Progenitor cell of endocrine pancreas (in vitro differentiated cells): Measurements from ENCODE around the gene DPP7. TPM values are rescaled to one million over a fixed set of nuclear protein-coding genes. Genes with fewer than 3 reads are reported as not detected.

Experiments used
- DNase-seq: peaks from one replicate; pipeline ENCODE4 v3.0.0; 2021; ENCODE audit warnings: low spot score; ENCODE audit not compliant: unreplicated experiment
- H3K27ac Mint-ChIP-seq: 2 replicates; pipeline ENCODE4 v1.8.0; 2021; ENCODE audit warnings: mild to moderate bottlenecking, moderate library complexity, mixed read lengths
- H3K27me3 Mint-ChIP-seq: 2 replicates; pipeline ENCODE4 v1.8.0; 2021; ENCODE audit warnings: mixed read lengths
- H3K36me3 Mint-ChIP-seq: 2 replicates; pipeline ENCODE4 v1.8.0; 2022; ENCODE audit warnings: mixed read lengths; ENCODE audit not compliant: insufficient read depth
- H3K4me1 Mint-ChIP-seq: 2 replicates; pipeline ENCODE4 v1.8.0; 2021; ENCODE audit warnings: low read depth, mixed read lengths
- H3K4me3 Mint-ChIP-seq: 2 replicates; pipeline ENCODE4 v1.8.0; 2021; ENCODE audit warnings: low read depth, mild to moderate bottlenecking, moderate library complexity, mixed read lengths
- H3K9me3 Mint-ChIP-seq: 2 replicates; pipeline ENCODE4 v1.8.0; 2021; ENCODE audit warnings: low read depth, mixed read lengths
- CTCF ChIP-seq: fragments of 200-600 bp; sonication (generic); IDR thresholded peaks from one replicate; pipeline ENCODE4 v1.5.0; 2021; ENCODE audit warnings: antibody characterized with exemption, mild to moderate bottlenecking; ENCODE audit not compliant: unreplicated experiment
- total RNA-seq: library from RNA; stranded (reverse); gene quantifications from 2 replicates; pipeline ENCODE4 v1.2.1, GENCODE V29; 2021

DPP7 gene
- total RNA-seq, 1 donor from 2014 or later = 39.2 TPM

GRCh38 chr9:137080260-137081122 is 34.0 kb downstream of the DPP7 start:
- Mint-ChIP-seq H3K36me3 (no peaks in the 10 kb centered on the region), H3K4me1 (no peaks in the 10 kb centered on the region), H3K4me3 (no peak overlapping the region), H3K9me3 (no peaks in the 10 kb centered on the region), H3K27me3 (peaks cover 47% of the 10 kb centered on the region), H3K27ac (no peak overlapping the region)
- no peak for DNase-seq
- no peak for TF ChIP-seq CTCF

GRCh38 chr9:137079401-137079787 is 35.1 kb downstream of the DPP7 start:
- DNase-seq = no peak
- no peaks in the 10 kb centered on the region for H3K9me3 Mint-ChIP-seq
- no peaks in the 10 kb centered on the region for H3K4me1 Mint-ChIP-seq
- H3K36me3 Mint-ChIP-seq = no peaks in the 10 kb centered on the region
- no peak overlapping the region for H3K27ac Mint-ChIP-seq
- H3K27me3 Mint-ChIP-seq = peaks cover 55% of the 10 kb centered on the region
- no peak for TF ChIP-seq CTCF
- no peak overlapping the region for H3K4me3 Mint-ChIP-seq

GRCh38 chr9:137078701-137079400 is 35.7 kb downstream of the DPP7 start:
- Mint-ChIP-seq H3K36me3 (no peaks in the 10 kb centered on the region), H3K4me3 (peak overlapping the region; percentile 47), H3K9me3 (no peaks in the 10 kb centered on the region), H3K27ac (no peak overlapping the region), H3K27me3 (peaks cover 57% of the 10 kb centered on the region), H3K4me1 (no peaks in the 10 kb centered on the region)
- no peak for DNase-seq
- TF ChIP-seq CTCF = no peak

- DNase-seq = no peak
- H3K9me3 Mint-ChIP-seq = no peaks in the 10 kb centered on the region
- no peaks in the 10 kb centered on the region for H3K4me1 Mint-ChIP-seq
- peak overlapping the region; percentile 47 for H3K4me3 Mint-ChIP-seq
- no peak for TF ChIP-seq CTCF
- H3K27ac Mint-ChIP-seq = no peak overlapping the region
- H3K27me3 Mint-ChIP-seq = peaks cover 57% of the 10 kb centered on the region
- H3K36me3 Mint-ChIP-seq = no peaks in the 10 kb centered on the region
These were observed 36.5 kb downstream of the DPP7 start for GRCh38 chr9:137077758-137078693.
